IgD-negative memory B cell (primary cell): ENCODE measurements around the gene USP7. TPM values are rescaled to one million over a fixed set of nuclear protein-coding genes. Genes with fewer than 3 reads are reported as not detected.
"Not testable (repeated sequence)": the region's sequence is repeated elsewhere in the genome, so short reads cannot be mapped to it uniquely, and the experiment has no call there.

Source experiments
- H3K27ac Mint-ChIP-seq, 3 donors: one replicate each; pipeline ENCODE4 v1.8.0; 2020 to 2022; ENCODE audit warnings: mild to moderate bottlenecking in 3 of 3, mixed read lengths in 3 of 3, moderate library complexity in 1 of 3
- H3K27me3 Mint-ChIP-seq: one replicate; pipeline ENCODE4 v1.8.0; 2021; ENCODE audit warnings: mixed read lengths
- H3K36me3 Mint-ChIP-seq: one replicate; pipeline ENCODE4 v1.8.0; 2020; ENCODE audit warnings: mild to moderate bottlenecking, mixed read lengths
- H3K4me1 Mint-ChIP-seq, 3 donors: one replicate each; pipeline ENCODE4 v1.8.0; 2020 to 2022; ENCODE audit warnings: mixed read lengths in 3 of 3, mild to moderate bottlenecking in 1 of 3
- H3K4me3 Mint-ChIP-seq, 4 donors: one replicate each; pipeline ENCODE4 v1.8.0; 2020 to 2022; ENCODE audit warnings: mild to moderate bottlenecking in 4 of 4, mixed read lengths in 4 of 4, moderate library complexity in 3 of 4
- H3K9me3 Mint-ChIP-seq, 3 donors: one replicate each; pipeline ENCODE4 v1.8.0; 2020 to 2021; ENCODE audit warnings: mixed read lengths in 3 of 3, mild to moderate bottlenecking in 1 of 3
- polyA plus RNA-seq: library from polyadenylated mRNA; unstranded; fragments of 300-500 nt; fragmentation: Illumina TruSeq; gene quantifications from one replicate; pipeline ENCODE4 v1.2.3, GENCODE V29; 2021

USP7 gene
- polyA plus RNA-seq, 1 donor from 2014 or later, result 9.4 TPM

- Mint-ChIP-seq H3K4me3 (no peak overlapping the region), H3K36me3 (peaks cover 2% of the 10 kb centered on the region), H3K27ac (no peak overlapping the region), H3K27me3 (no peaks in the 10 kb centered on the region), H3K4me1 (peaks cover 0 to 5% (median 2%) of the 10 kb centered on the region in 3 donors), H3K9me3 (no peaks in the 10 kb centered on the region)
Measured at GRCh38 chr16:8989099-8989878, 25.6 kb upstream of the USP7 start.

- H3K9me3 Mint-ChIP-seq, result no peaks in the 10 kb centered on the region
- peak overlapping the region in 1 of 3 donors; percentile 75 for H3K27ac Mint-ChIP-seq
- no peaks in the 10 kb centered on the region for H3K27me3 Mint-ChIP-seq
- H3K36me3 Mint-ChIP-seq, result peaks cover under 1% of the 10 kb centered on the region
- no peak overlapping the region for H3K4me3 Mint-ChIP-seq
- H3K4me1 Mint-ChIP-seq, result peaks cover 0 to 4% (median under 1%) of the 10 kb centered on the region in 3 donors
Measured at GRCh38 chr16:8986818-8987191, 23.1 kb upstream of the USP7 start.

GRCh38 chr16:8986111-8986510, 22.4 kb upstream of the USP7 start:
- H3K4me3 Mint-ChIP-seq, result no peak overlapping the region
- no peaks in the 10 kb centered on the region for H3K9me3 Mint-ChIP-seq
- H3K27me3 Mint-ChIP-seq, result no peaks in the 10 kb centered on the region
- no peaks in the 10 kb centered on the region for H3K36me3 Mint-ChIP-seq
- H3K27ac Mint-ChIP-seq, result no peak overlapping the region
- H3K4me1 Mint-ChIP-seq, result no peaks in the 10 kb centered on the region

GRCh38 chr16:8982816-8983215, 19.1 kb upstream of the USP7 start:
- no peaks in the 10 kb centered on the region for H3K36me3 Mint-ChIP-seq
- H3K27me3 Mint-ChIP-seq, result no peaks in the 10 kb centered on the region
- no peak overlapping the region for H3K27ac Mint-ChIP-seq
- H3K4me3 Mint-ChIP-seq, result no peak overlapping the region
- H3K4me1 Mint-ChIP-seq, result no peaks in the 10 kb centered on the region
- no peaks in the 10 kb centered on the region for H3K9me3 Mint-ChIP-seq

- not testable (repeated sequence) for H3K9me3 Mint-ChIP-seq, H3K4me3 Mint-ChIP-seq, H3K27me3 Mint-ChIP-seq, H3K4me1 Mint-ChIP-seq, H3K36me3 Mint-ChIP-seq, H3K27ac Mint-ChIP-seq
Measured at GRCh38 chr16:8981901-8982300, 18.2 kb upstream of the USP7 start.

- H3K27me3 Mint-ChIP-seq, H3K4me3 Mint-ChIP-seq, H3K9me3 Mint-ChIP-seq, H3K36me3 Mint-ChIP-seq, H3K27ac Mint-ChIP-seq, H3K4me1 Mint-ChIP-seq: not testable (repeated sequence)
Measured at GRCh38 chr16:8976189-8976588, 12.5 kb upstream of the USP7 start.

GRCh38 chr16:8975039-8975438, 11.3 kb upstream of the USP7 start:
- no peak overlapping the region for H3K4me3 Mint-ChIP-seq
- H3K27me3 Mint-ChIP-seq, result peaks cover 2% of the 10 kb centered on the region
- H3K9me3 Mint-ChIP-seq, result peaks cover 0 to 6% (median 4%) of the 10 kb centered on the region in 3 donors
- peaks cover 2% of the 10 kb centered on the region for H3K36me3 Mint-ChIP-seq
- H3K4me1 Mint-ChIP-seq, result peaks cover 0 to 2% (median 0%) of the 10 kb centered on the region in 3 donors
- no peak overlapping the region for H3K27ac Mint-ChIP-seq

- Mint-ChIP-seq H3K4me1 (peaks cover 0 to 2% (median 0%) of the 10 kb centered on the region in 3 donors), H3K36me3 (peaks cover 2% of the 10 kb centered on the region), H3K4me3 (no peak overlapping the region), H3K27me3 (peaks cover 2% of the 10 kb centered on the region), H3K27ac (no peak overlapping the region), H3K9me3 (peaks cover 0 to 6% (median 4%) of the 10 kb centered on the region in 3 donors)
Measured at GRCh38 chr16:8972843-8973586, 9.3 kb upstream of the USP7 start.

GRCh38 chr16:8971416-8971815, 7.7 kb upstream of the USP7 start:
- no peak overlapping the region for H3K27ac Mint-ChIP-seq
- H3K4me3 Mint-ChIP-seq, result no peak overlapping the region
- H3K9me3 Mint-ChIP-seq, result no peaks in the 10 kb centered on the region
- no peaks in the 10 kb centered on the region for H3K4me1 Mint-ChIP-seq
- H3K27me3 Mint-ChIP-seq, result peaks cover 2% of the 10 kb centered on the region
- H3K36me3 Mint-ChIP-seq, result no peaks in the 10 kb centered on the region

- not testable (repeated sequence) for H3K4me3 Mint-ChIP-seq, H3K27me3 Mint-ChIP-seq, H3K9me3 Mint-ChIP-seq, H3K27ac Mint-ChIP-seq, H3K4me1 Mint-ChIP-seq, H3K36me3 Mint-ChIP-seq
Measured at GRCh38 chr16:8969202-8969897, 5.6 kb upstream of the USP7 start.

GRCh38 chr16:8968054-8968453, 4.3 kb upstream of the USP7 start:
- H3K27ac Mint-ChIP-seq, H3K4me1 Mint-ChIP-seq, H3K27me3 Mint-ChIP-seq, H3K4me3 Mint-ChIP-seq, H3K9me3 Mint-ChIP-seq, H3K36me3 Mint-ChIP-seq: not testable (repeated sequence)

GRCh38 chr16:8967132-8967821, 3.6 kb upstream of the USP7 start:
- peaks cover 2 to 3% (median 2%) of the 10 kb centered on the region in 3 donors for H3K4me1 Mint-ChIP-seq
- peak overlapping the region in 1 of 4 donors; percentile 84 for H3K4me3 Mint-ChIP-seq
- H3K9me3 Mint-ChIP-seq, result peaks cover 0 to 3% (median 0%) of the 10 kb centered on the region in 3 donors
- H3K27ac Mint-ChIP-seq, result peak overlapping the region in 1 of 3 donors; percentile 76
- H3K27me3 Mint-ChIP-seq, result peaks cover 2% of the 10 kb centered on the region
- no peaks in the 10 kb centered on the region for H3K36me3 Mint-ChIP-seq

- H3K4me3 Mint-ChIP-seq, result peak overlapping the region in 2 of 4 donors; percentile 50 to 84
- H3K27me3 Mint-ChIP-seq, result peaks cover 2% of the 10 kb centered on the region
- peaks cover 7 to 8% (median 7%) of the 10 kb centered on the region in 3 donors for H3K4me1 Mint-ChIP-seq
- peaks cover 0 to 3% (median 0%) of the 10 kb centered on the region in 3 donors for H3K9me3 Mint-ChIP-seq
- H3K36me3 Mint-ChIP-seq, result no peaks in the 10 kb centered on the region
- H3K27ac Mint-ChIP-seq, result peak overlapping the region in 1 of 3 donors; percentile 76
Measured at GRCh38 chr16:8966817-8967131, 3.1 kb upstream of the USP7 start.

- Mint-ChIP-seq H3K36me3 (no peaks in the 10 kb centered on the region), H3K4me1 (peaks cover 28% of the 10 kb centered on the region in 3 donors), H3K27me3 (no peaks in the 10 kb centered on the region), H3K9me3 (peaks cover 0 to 3% (median 0%) of the 10 kb centered on the region in 3 donors), H3K27ac (peak overlapping the region in 2 of 3 donors; percentile 53 to 76), H3K4me3 (peak overlapping the region; percentile 74 to 86 (median 80))
Measured at GRCh38 chr16:8964462-8964861, 756 bp upstream of the USP7 start.
